ENCODE measurements around the gene PTGDR2. TPM values are rescaled to one million over a fixed set of nuclear protein-coding genes. Genes with fewer than 3 reads are reported as not detected.

PTGDR2 gene
- total RNA-seq, 2 donors from 2014 or later: 0.34 to 0.46 TPM

GRCh38 chr11:60869451-60869825 is 13.7 kb upstream of the PTGDR2 start:
- peaks cover 11% of the 10 kb centered on the region for H3K4me1 ChIP-seq (replicated peaks)
- no peaks in the 10 kb centered on the region for H3K36me3 ChIP-seq
- 95% methylated on average over 7 of the region's 7 CpGs for WGBS
- intact Hi-C loops (cut with DNase I): no loop called here
- H3K27ac ChIP-seq: no peak overlapping the region
- TF ChIP-seq CTCF (IDR thresholded peaks at IDR 0.05) (no peak), POLR2AphosphoS5 (IDR thresholded peaks at IDR 0.05) (no peak), POLR2A (IDR thresholded peaks at IDR 0.05) (no peak)
- no peaks in the 10 kb centered on the region for H3K9me3 ChIP-seq
- no peak overlapping the region for H3K4me3 ChIP-seq
- no peak for DNase-seq (ENCODE audit: low spot score)
- no peaks in the 10 kb centered on the region for H3K27me3 ChIP-seq (replicated peaks; ENCODE audit: insufficient read depth)

- Histone ChIP-seq H3K4me3 (no peak overlapping the region), H3K27ac (no peak overlapping the region), H3K4me1 (replicated peaks) (peaks cover 11% of the 10 kb centered on the region), H3K27me3 (replicated peaks; ENCODE audit: insufficient read depth) (no peaks in the 10 kb centered on the region), H3K9me3 (no peaks in the 10 kb centered on the region), H3K36me3 (no peaks in the 10 kb centered on the region)
- no peak for TF ChIP-seq CTCF (IDR thresholded peaks at IDR 0.05)
- TF ChIP-seq POLR2A (IDR thresholded peaks at IDR 0.05): no peak
- no peak for TF ChIP-seq POLR2AphosphoS5 (IDR thresholded peaks at IDR 0.05)
- intact Hi-C loops (cut with DNase I): no loop called here
- no peak for DNase-seq (ENCODE audit: low spot score)
- 87% methylated on average over 10 of the region's 10 CpGs for WGBS
These were observed 13.1 kb upstream of the PTGDR2 start for GRCh38 chr11:60868682-60869450.

GRCh38 chr11:60867871-60868681 is 12.3 kb upstream of the PTGDR2 start:
- Histone ChIP-seq H3K9me3 (no peaks in the 10 kb centered on the region), H3K4me3 (no peak overlapping the region), H3K36me3 (no peaks in the 10 kb centered on the region), H3K27me3 (replicated peaks; ENCODE audit: insufficient read depth) (no peaks in the 10 kb centered on the region), H3K4me1 (replicated peaks) (peaks cover 11% of the 10 kb centered on the region), H3K27ac (peak overlapping the region in 1 of 2 donors; percentile 81)
- intact Hi-C loops (cut with DNase I): no loop called here
- no peak for DNase-seq (ENCODE audit: low spot score)
- TF ChIP-seq CTCF (IDR thresholded peaks at IDR 0.05) (no peak), POLR2A (IDR thresholded peaks at IDR 0.05) (no peak), POLR2AphosphoS5 (IDR thresholded peaks at IDR 0.05) (no peak)
- 83% methylated on average over 10 of the region's 10 CpGs for WGBS

GRCh38 chr11:60866911-60867870 is 11.4 kb upstream of the PTGDR2 start, which contains the start of gene ZP1:
Gene ZP1 (plus strand): TSS chr11:60867542. CDS start chr11:60867562, 20 bp downstream.
- intact Hi-C loops (cut with DNase I): no loop called here
- Histone ChIP-seq H3K4me1 (replicated peaks) (peaks cover 11% of the 10 kb centered on the region), H3K36me3 (no peaks in the 10 kb centered on the region), H3K27ac (peak within 1 kb of the TSS; percentile 22 to 81), H3K9me3 (no peaks in the 10 kb centered on the region), H3K4me3 (no peak within 1 kb of the TSS), H3K27me3 (replicated peaks; ENCODE audit: insufficient read depth) (no peaks in the 10 kb centered on the region)
- DNase-seq (ENCODE audit: low spot score): peak; percentile 34
- TF ChIP-seq POLR2AphosphoS5 (IDR thresholded peaks at IDR 0.05): peak; percentile 40
- TF ChIP-seq POLR2A (IDR thresholded peaks at IDR 0.05): no peak
- no peak for TF ChIP-seq CTCF (IDR thresholded peaks at IDR 0.05)
- 65% methylated on average over 12 of the region's 13 CpGs for WGBS
